ENCODE measurements around the gene JUND. TPM values are rescaled to one million over a fixed set of nuclear protein-coding genes. Genes with fewer than 3 reads are reported as not detected.

Gene JUND
- total and polyA plus RNA-seq, 4 experiments from 2014 or later: 16.5 to 163 (median 148) TPM

Small RNA genes lying within 50 kb of the gene (microRNA-seq; reads per million reads assigned to microRNA genes)
- gene MIR3188 (ENCODE audit: borderline microRNAs expressed, borderline number of aligned reads, borderline replicate concordance): not detected

Other genes with a start within 250 kb of the JUND start
- 10 to 100 TPM; 39.3 to 42.1 TPM for gene IL12RB1, start 194.7 kb downstream of the JUND start, total RNA-seq
- 10 to 100 TPM; 35.0 to 55.1 TPM for gene IL12RB1, start 194.7 kb downstream of the JUND start, polyA plus RNA-seq
- 10 to 100 TPM; 51.6 to 53.9 TPM for gene MAST3, start 183.8 kb downstream of the JUND start, total RNA-seq
- 10 to 100 TPM in 1 of 2 donors, 1 to 10 TPM in 1; 4.3 to 16.7 TPM for gene MAST3, start 183.8 kb downstream of the JUND start, polyA plus RNA-seq
- 10 to 100 TPM; 18.1 to 23.0 TPM for gene PIK3R2, start 128.5 kb downstream of the JUND start, total RNA-seq
- gene PIK3R2, start 128.5 kb downstream of the JUND start, polyA plus RNA-seq: 1 to 10 TPM; 1.5 to 6.6 TPM
- 10 to 100 TPM; 48.3 to 56.9 TPM for gene IFI30, start 107.8 kb downstream of the JUND start, total RNA-seq
- gene IFI30, start 107.8 kb downstream of the JUND start, polyA plus RNA-seq: 10 to 100 TPM in 1 of 2 donors, 1 to 10 TPM in 1; 6.3 to 16.7 TPM
- gene MPV17L2, start 88.4 kb downstream of the JUND start, total RNA-seq: 1 to 10 TPM; 7.6 to 7.8 TPM
- gene MPV17L2, start 88.4 kb downstream of the JUND start, polyA plus RNA-seq: 10 to 100 TPM; 10.5 to 13.7 TPM
- gene RAB3A, start 77.6 kb downstream of the JUND start, total RNA-seq: 1 to 10 TPM; 4.7 to 4.8 TPM
- 1 to 10 TPM in 1 of 2 donors, under 1 TPM in 1; 0.59 to 1.0 TPM for gene RAB3A, start 77.6 kb downstream of the JUND start, polyA plus RNA-seq
- under 1 TPM in 1 of 2 experiments, not detected in 1; 0.52 TPM for gene PDE4C, start 55.2 kb downstream of the JUND start, total RNA-seq
- gene PDE4C, start 55.2 kb downstream of the JUND start, polyA plus RNA-seq: not detected
- gene IQCN, start 7.2 kb downstream of the JUND start, total RNA-seq: 1 to 10 TPM; 5.5 to 5.8 TPM
- 1 to 10 TPM in 1 of 2 donors, under 1 TPM in 1; 0.13 to 1.8 TPM for gene IQCN, start 7.2 kb downstream of the JUND start, polyA plus RNA-seq
- 10 to 100 TPM; 64.2 to 65.0 TPM for gene LSM4, start 41.5 kb upstream of the JUND start, total RNA-seq
- gene LSM4, start 41.5 kb upstream of the JUND start, polyA plus RNA-seq: 100 to 1,000 TPM; 121 to 164 TPM
- gene PGPEP1, start 59.0 kb upstream of the JUND start, total RNA-seq: 10 to 100 TPM; 46.2 to 49.2 TPM
- gene PGPEP1, start 59.0 kb upstream of the JUND start, polyA plus RNA-seq: 1 to 10 TPM; 6.8 to 8.0 TPM
- 1 to 10 TPM; 1.2 TPM for gene GDF15, start 104.5 kb upstream of the JUND start, total RNA-seq
- gene GDF15, start 104.5 kb upstream of the JUND start, polyA plus RNA-seq: not detected
- under 1 TPM; 0.73 to 0.91 TPM for gene LRRC25, start 116.0 kb upstream of the JUND start, total RNA-seq
- under 1 TPM in 1 of 2 donors, not detected in 1; 0.07 TPM for gene LRRC25, start 116.0 kb upstream of the JUND start, polyA plus RNA-seq
- 10 to 100 TPM; 71.3 to 73.4 TPM for gene SSBP4, start 137.8 kb upstream of the JUND start, total RNA-seq
- gene SSBP4, start 137.8 kb upstream of the JUND start, polyA plus RNA-seq: 100 to 1,000 TPM in 1 of 2 donors, 10 to 100 TPM in 1; 81.5 to 108 TPM
- gene ISYNA1, start 156.5 kb upstream of the JUND start, total RNA-seq: 10 to 100 TPM; 37.1 to 43.2 TPM
- 10 to 100 TPM; 27.5 to 36.3 TPM for gene ISYNA1, start 156.5 kb upstream of the JUND start, polyA plus RNA-seq
- gene ELL, start 240.4 kb upstream of the JUND start, total RNA-seq: 10 to 100 TPM; 34.9 to 35.9 TPM
- gene ELL, start 240.4 kb upstream of the JUND start, polyA plus RNA-seq: 10 to 100 TPM in 1 of 2 donors, 1 to 10 TPM in 1; 6.5 to 16.7 TPM

All from CD4-positive, alpha-beta memory T cell (primary cell).